ENCODE data around the gene SPACA5B. TPM values are rescaled to one million over a fixed set of nuclear protein-coding genes. Genes with fewer than 3 reads are reported as not detected.
"Not testable (repeated sequence)": the region's sequence is repeated elsewhere in the genome, so short reads cannot be mapped to it uniquely, and the experiment has no call there.

SPACA5B gene
- total RNA-seq (not detected in 2 replicates), polyA plus RNA-seq (not detected in 2 replicates), polyA minus RNA-seq (not detected in 2 replicates), Bru-seq, nascent RNA (not detected), BruChase-seq, experiment 1, labeled RNA remaining after a 6-hour chase (not detected), BruChase-seq, experiment 2, labeled RNA remaining after a 2-hour chase (not detected)
- polyA plus RNA-seq (2011; cell fraction: cytosol; rRNA removed) = not detected in 2 replicates
- not detected in 2 replicates for polyA plus RNA-seq (2011; cell fraction: nucleus; rRNA removed)
- not detected in 2 replicates for polyA plus RNA-seq (2012)
- not detected for polyA minus RNA-seq (2011; cell fraction: cytosol; rRNA and poly(A)+ RNA removed)
- not detected in 2 replicates for polyA minus RNA-seq (2011; cell fraction: nucleus; rRNA and poly(A)+ RNA removed)
- long read RNA-seq = 0 reads

DNA sequence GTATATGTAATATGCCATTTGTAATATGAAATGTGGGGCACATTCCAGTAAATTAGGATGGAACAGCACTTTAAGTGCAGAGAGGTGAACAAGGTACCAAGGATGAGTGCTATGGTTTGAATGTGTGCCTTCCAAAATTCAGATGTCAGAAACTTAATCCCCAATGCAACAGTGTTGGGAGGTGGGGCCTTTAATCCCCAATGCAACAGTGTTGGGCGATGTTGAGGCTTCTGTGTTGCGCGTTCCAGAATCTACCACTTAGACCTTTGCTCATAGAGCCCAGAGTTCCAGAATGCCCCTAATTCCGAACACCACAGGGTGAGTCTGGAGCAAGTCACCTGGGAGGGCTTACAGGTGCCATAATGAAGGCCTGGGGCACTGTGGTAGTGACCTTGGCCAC, at the start of gene SPACA5B:
SPACA5B (plus strand) TSS at position 301 of the 400 bp plus-strand sequence; CDS start at position 363, 62 bp downstream.
- not testable (repeated sequence) for BruUV-seq (replicated peaks)

DNA sequence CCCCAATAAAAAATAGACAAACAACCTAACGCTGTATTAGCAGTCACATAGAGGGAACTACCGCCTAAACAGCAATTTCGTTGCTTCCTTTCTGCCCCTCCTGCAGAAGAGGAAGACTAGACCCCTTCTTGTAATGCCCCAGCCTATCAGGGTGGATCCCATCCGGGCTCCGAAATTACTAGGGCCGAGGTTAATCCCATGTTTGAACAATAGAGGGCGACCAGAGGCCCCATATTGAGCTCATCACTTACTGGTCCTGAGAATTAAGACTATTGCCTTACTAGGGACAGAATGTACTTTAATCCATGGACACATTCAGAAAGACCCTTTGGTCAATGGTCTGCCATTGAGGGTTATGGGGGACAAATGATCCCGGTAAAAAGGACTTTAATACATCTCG, 47.2 kb upstream of the SPACA5B start:
- TF ChIP-seq, protein P1, sequence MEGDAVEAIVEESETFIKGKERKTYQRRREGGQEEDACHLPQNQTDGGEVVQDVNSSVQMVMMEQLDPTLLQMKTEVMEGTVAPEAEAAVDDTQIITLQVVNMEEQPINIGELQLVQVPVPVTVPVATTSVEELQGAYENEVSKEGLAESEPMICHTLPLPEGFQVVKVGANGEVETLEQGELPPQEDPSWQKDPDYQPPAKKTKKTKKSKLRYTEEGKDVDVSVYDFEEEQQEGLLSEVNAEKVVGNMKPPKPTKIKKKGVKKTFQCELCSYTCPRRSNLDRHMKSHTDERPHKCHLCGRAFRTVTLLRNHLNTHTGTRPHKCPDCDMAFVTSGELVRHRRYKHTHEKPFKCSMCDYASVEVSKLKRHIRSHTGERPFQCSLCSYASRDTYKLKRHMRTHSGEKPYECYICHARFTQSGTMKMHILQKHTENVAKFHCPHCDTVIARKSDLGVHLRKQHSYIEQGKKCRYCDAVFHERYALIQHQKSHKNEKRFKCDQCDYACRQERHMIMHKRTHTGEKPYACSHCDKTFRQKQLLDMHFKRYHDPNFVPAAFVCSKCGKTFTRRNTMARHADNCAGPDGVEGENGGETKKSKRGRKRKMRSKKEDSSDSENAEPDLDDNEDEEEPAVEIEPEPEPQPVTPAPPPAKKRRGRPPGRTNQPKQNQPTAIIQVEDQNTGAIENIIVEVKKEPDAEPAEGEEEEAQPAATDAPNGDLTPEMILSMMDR (IDR thresholded peaks at IDR 0.05; ENCODE audit: extremely low read depth in 1 of 2, insufficient read depth in 1 of 2, low read depth in 1 of 2, low read length in 2 of 2) = peak; percentile 37 to 39
- no peak for TF ChIP-seq POLR2A (IDR thresholded peaks at IDR 0.05; ENCODE audit: low read depth, low read length)
- Histone ChIP-seq H4K20me1 (replicated peaks; ENCODE audit: control insufficient read depth, extremely low read depth, insufficient read depth, low read length) (no peaks in the 10 kb centered on the region), H3K4me3 (replicated peaks in 1 of 3; ENCODE audit: insufficient read depth in 1 of 3, low read depth in 1 of 3, low read length in 3 of 3) (no peak overlapping the region), H3K4me2 (ENCODE audit: insufficient read depth, low read length) (no peak overlapping the region), H3K27ac (ENCODE audit: insufficient read depth, low read depth, low read length) (no peak overlapping the region), H3K9me3 (replicated peaks; ENCODE audit: control insufficient read depth, insufficient read depth, low read length) (no peaks in the 10 kb centered on the region), H3K9me1 (replicated peaks; ENCODE audit: control insufficient read depth, extremely low read depth, insufficient read depth, low read length) (no peaks in the 10 kb centered on the region), H2AFZ (ENCODE audit: low read depth, low read length) (no peak overlapping the region), H3K4me1 (ENCODE audit: control insufficient read depth, extremely low read depth, insufficient read depth, low read length) (no peaks in the 10 kb centered on the region), H3K36me3 (ENCODE audit: control insufficient read depth in 2 of 2, extremely low read depth in 1 of 2, insufficient read depth in 2 of 2, low read length in 2 of 2) (no peaks in the 10 kb centered on the region), H3K9ac (replicated peaks; ENCODE audit: extremely low read depth, insufficient read depth, low read length) (no peak overlapping the region), H3K79me2 (ENCODE audit: control insufficient read depth, insufficient read depth, low read length) (no peaks in the 10 kb centered on the region), H3K27me3 (ENCODE audit: control insufficient read depth in 2 of 2, insufficient read depth in 2 of 2, low read length in 2 of 2) (peaks cover 0 to 1% of the 10 kb centered on the region in 2 experiments)
- CTCF ChIA-PET = interaction anchor here (0.7 to 4.0 kb wide), 9 partner anchors 12 to 442 kb away, joined by 3 to 40 read pairs (median 4); partner anchors contain the start of gene ZNF630
- dilution Hi-C loops (cut with MboI; ENCODE audit: extremely low pct_ligation_motif_present, low sequenced_read_pairs) = no loop called here
- DNase-seq (ENCODE audit: low read depth, low spot score) (peak; percentile 53), FAIRE-seq (peak; percentile 55)
- intact Hi-C loops (cut with micrococcal nuclease) = loop anchor here (1.0 to 10.0 kb wide), 4 partner anchors 394 to 512 kb away; partner anchors contain the start of genes FTSJ1 and WDR13
- POLR2A ChIA-PET = no interaction called here
- no TSS peak for BruUV-seq (replicated peaks)

More for the DNA sequence above, at the start of gene SPACA5B:
- POLR2A ChIA-PET; H3K9me1 ChIP-seq (replicated peaks; ENCODE audit: control insufficient read depth, extremely low read depth, insufficient read depth, low read length); dilution Hi-C loops (cut with MboI; ENCODE audit: extremely low pct_ligation_motif_present, low sequenced_read_pairs); H3K9me3 ChIP-seq (replicated peaks; ENCODE audit: control insufficient read depth, insufficient read depth, low read length); H3K4me3 ChIP-seq (replicated peaks in 1 of 3; ENCODE audit: insufficient read depth in 1 of 3, low read depth in 1 of 3, low read length in 3 of 3); H3K27ac ChIP-seq (ENCODE audit: insufficient read depth, low read depth, low read length); CTCF ChIA-PET; H3K9ac ChIP-seq (replicated peaks; ENCODE audit: extremely low read depth, insufficient read depth, low read length); FAIRE-seq; H3K4me1 ChIP-seq (ENCODE audit: control insufficient read depth, extremely low read depth, insufficient read depth, low read length); H4K20me1 ChIP-seq (replicated peaks; ENCODE audit: control insufficient read depth, extremely low read depth, insufficient read depth, low read length); H3K4me2 ChIP-seq (ENCODE audit: insufficient read depth, low read length); H3K36me3 ChIP-seq (ENCODE audit: control insufficient read depth in 2 of 2, extremely low read depth in 1 of 2, insufficient read depth in 2 of 2, low read length in 2 of 2); H3K79me2 ChIP-seq (ENCODE audit: control insufficient read depth, insufficient read depth, low read length); DNase-seq (ENCODE audit: low read depth, low spot score); H2AFZ ChIP-seq (ENCODE audit: low read depth, low read length); H3K27me3 ChIP-seq (ENCODE audit: control insufficient read depth in 2 of 2, insufficient read depth in 2 of 2, low read length in 2 of 2); intact Hi-C loops (cut with micrococcal nuclease): not testable (repeated sequence)

All from endothelial cell of umbilical vein (primary cell).